HFFc6 (cell line): ENCODE results near the gene MCF2L. TPM values are rescaled to one million over a fixed set of nuclear protein-coding genes. Genes with fewer than 3 reads are reported as not detected.
"Not testable (repeated sequence)": the region's sequence is repeated elsewhere in the genome, so short reads cannot be mapped to it uniquely, and the experiment has no call there.

ENCODE experiments used
- DNase-seq: peaks from one replicate; pipeline ENCODE4 v3.0.0-alpha.2; 2018
- H3K27ac Mint-ChIP-seq: 2 replicates; pipeline ENCODE4 v1.8.0; 2020; ENCODE audit warnings: mild to moderate bottlenecking, mixed read lengths
- H3K27me3 Mint-ChIP-seq: 2 replicates; pipeline ENCODE4 v1.8.0; 2021; ENCODE audit warnings: mild to moderate bottlenecking, moderate library complexity, mixed read lengths; ENCODE audit not compliant: insufficient read depth
- H3K36me3 Mint-ChIP-seq: 2 replicates; pipeline ENCODE4 v1.8.0; 2021; ENCODE audit warnings: low read depth, mixed read lengths
- H3K4me1 Mint-ChIP-seq: 2 replicates; pipeline ENCODE4 v1.8.0; 2020; ENCODE audit warnings: low read depth, mixed read lengths
- H3K4me3 Mint-ChIP-seq: 2 replicates; pipeline ENCODE4 v1.8.0; 2020; ENCODE audit warnings: mild to moderate bottlenecking, moderate library complexity, mixed read lengths
- H3K9me3 Mint-ChIP-seq: 2 replicates; pipeline ENCODE4 v1.8.0; 2020; ENCODE audit warnings: mild to moderate bottlenecking, mixed read lengths
- CTCF ChIP-seq: fragments of 200-600 bp; sonication (generic); IDR thresholded peaks from 2 replicates; pipeline ENCODE4 v1.5.0; 2021; ENCODE audit warnings: antibody characterized with exemption, mild to moderate bottlenecking
- total RNA-seq, 6 experiments: library from RNA; stranded (reverse); fragmentation: NEBNext Ultra II Directional; extraction: Animal tissue kit (Norgen Biotek cat#: 25700); gene quantifications; 2 replicates in 1 of 6; 3 replicates in 5 of 6; pipeline ENCODE4 v1.2.3, GENCODE V29; 2021

MCF2L gene
- total RNA-seq, 6 experiments from 2014 or later = not detected

DNA sequence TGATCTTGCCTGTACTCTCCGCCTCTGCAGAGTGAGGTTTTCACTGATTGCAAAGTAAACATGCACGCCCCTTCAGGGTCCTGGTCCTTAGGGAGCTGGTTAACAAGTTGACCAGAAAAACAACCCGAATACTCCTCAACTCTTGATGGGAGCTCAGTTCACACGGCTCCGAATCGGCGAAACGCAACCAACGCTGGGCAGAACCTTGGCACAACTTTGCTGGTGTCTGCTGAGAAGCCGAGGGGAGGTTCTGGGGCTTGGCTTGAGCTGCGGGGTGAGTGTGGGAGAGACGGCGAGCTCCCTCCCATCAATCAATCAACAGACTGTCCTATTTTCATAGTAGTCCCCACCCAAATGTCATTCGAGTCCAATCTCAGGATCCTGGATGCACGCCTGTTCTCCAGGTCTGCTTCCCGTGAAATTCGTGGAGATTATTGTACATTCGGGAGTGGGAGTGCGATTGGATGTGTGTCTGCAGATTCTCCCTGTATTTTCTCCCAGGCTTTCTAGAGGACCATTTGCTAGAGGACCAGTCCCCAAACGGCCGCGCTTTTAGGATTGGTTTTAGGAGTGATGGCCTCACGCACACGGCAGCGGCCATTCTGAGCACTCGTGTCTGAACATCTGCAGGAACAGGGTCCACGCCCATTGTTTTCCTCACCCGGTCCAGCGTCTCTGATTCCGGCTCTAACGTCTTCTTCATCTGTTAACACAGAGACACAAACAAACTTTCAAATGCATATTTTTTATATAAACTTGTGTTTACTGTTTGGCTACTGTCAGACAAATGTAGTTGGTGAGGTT, 85.0 kb downstream of the MCF2L start:
- H3K4me1 Mint-ChIP-seq = peaks cover 13% of the 10 kb centered on the region; the same call in 1 of the 2 replicates
- DNase-seq = no peak
- H3K36me3 Mint-ChIP-seq = no peaks in the 10 kb centered on the region
- no peaks in the 10 kb centered on the region for H3K9me3 Mint-ChIP-seq
- H3K27ac Mint-ChIP-seq = no peak overlapping the region
- peaks cover 25% of the 10 kb centered on the region for H3K27me3 Mint-ChIP-seq
- TF ChIP-seq CTCF = no peak
- H3K4me3 Mint-ChIP-seq = no peak overlapping the region

GRCh38 chr13:113057084-113057483, 88.1 kb downstream of the MCF2L start:
- Mint-ChIP-seq H3K36me3 (no peaks in the 10 kb centered on the region), H3K9me3 (no peaks in the 10 kb centered on the region), H3K27ac (no peak overlapping the region), H3K4me1 (0 out of 2 replicates have a peak, but pooled peaks cover 7% of the 10 kb centered on the region), H3K27me3 (peaks cover 14% of the 10 kb centered on the region), H3K4me3 (no peak overlapping the region)
- no peak for TF ChIP-seq CTCF
- no peak for DNase-seq

- not testable (repeated sequence) for H3K4me3 Mint-ChIP-seq, H3K36me3 Mint-ChIP-seq
Observed at GRCh38 chr13:113057559-113057958, 88.5 kb downstream of the MCF2L start.

GRCh38 chr13:113058129-113058987, 89.3 kb downstream of the MCF2L start:
- 0 out of 2 replicates have a peak, but pooled peaks cover 7% of the 10 kb centered on the region for H3K4me1 Mint-ChIP-seq
- no peak overlapping the region for H3K4me3 Mint-ChIP-seq
- peaks cover 5% of the 10 kb centered on the region for H3K27me3 Mint-ChIP-seq
- no peak for DNase-seq
- H3K36me3 Mint-ChIP-seq = no peaks in the 10 kb centered on the region
- H3K27ac Mint-ChIP-seq = no peak overlapping the region
- no peak for TF ChIP-seq CTCF
- no peaks in the 10 kb centered on the region for H3K9me3 Mint-ChIP-seq

More at GRCh38 chr13:113057559-113057958, 88.5 kb downstream of the MCF2L start:
- peaks cover 11% of the 10 kb centered on the region for H3K27me3 Mint-ChIP-seq
- H3K4me1 Mint-ChIP-seq, H3K9me3 Mint-ChIP-seq, DNase-seq, H3K27ac Mint-ChIP-seq: not testable (repeated sequence)

- no peak for DNase-seq
Observed at GRCh38 chr13:113058988-113059850, 90.2 kb downstream of the MCF2L start.

More at GRCh38 chr13:113058988-113059850, 90.2 kb downstream of the MCF2L start:
- no peaks in the 10 kb centered on the region for H3K36me3 Mint-ChIP-seq
- no peaks in the 10 kb centered on the region; the same call in 1 of the 2 replicates for H3K9me3 Mint-ChIP-seq
- H3K4me1 Mint-ChIP-seq = peaks cover 9% of the 10 kb centered on the region
- no peak for TF ChIP-seq CTCF
- H3K27me3 Mint-ChIP-seq = peaks cover 3% of the 10 kb centered on the region
- no peak overlapping the region for H3K4me3 Mint-ChIP-seq
- no peak overlapping the region for H3K27ac Mint-ChIP-seq
